ENCODE results near the gene DPEP1.
"Not testable (repeated sequence)": the region's sequence is repeated elsewhere in the genome, so short reads cannot be mapped to it uniquely, and the experiment has no call there.

Gene DPEP1

DNA sequence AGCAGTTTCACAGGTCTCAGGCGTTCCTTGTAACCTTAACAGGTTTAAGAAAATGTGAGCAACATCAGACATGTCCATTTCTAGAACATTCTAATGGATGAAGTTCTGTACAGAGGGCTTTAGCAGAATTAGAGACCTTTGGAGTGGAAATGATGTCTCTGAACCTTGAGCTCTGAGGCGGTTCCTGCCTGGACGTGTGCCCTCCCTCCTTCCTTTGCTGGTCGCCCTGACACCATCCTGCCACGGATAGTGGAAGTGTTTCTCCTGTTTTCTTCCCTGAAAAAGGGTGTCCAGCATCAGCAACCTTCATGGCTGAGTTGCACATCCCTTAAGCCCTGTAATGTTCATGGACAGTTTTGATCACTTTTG is 55.3 kb downstream of the DPEP1 start:
- H3K27ac ChIP-seq, result no peak overlapping the region
- H3K27me3 ChIP-seq (ENCODE audit: control insufficient read depth, insufficient read depth, low read length), result no peaks in the 10 kb centered on the region
- TF ChIP-seq, protein P1, sequence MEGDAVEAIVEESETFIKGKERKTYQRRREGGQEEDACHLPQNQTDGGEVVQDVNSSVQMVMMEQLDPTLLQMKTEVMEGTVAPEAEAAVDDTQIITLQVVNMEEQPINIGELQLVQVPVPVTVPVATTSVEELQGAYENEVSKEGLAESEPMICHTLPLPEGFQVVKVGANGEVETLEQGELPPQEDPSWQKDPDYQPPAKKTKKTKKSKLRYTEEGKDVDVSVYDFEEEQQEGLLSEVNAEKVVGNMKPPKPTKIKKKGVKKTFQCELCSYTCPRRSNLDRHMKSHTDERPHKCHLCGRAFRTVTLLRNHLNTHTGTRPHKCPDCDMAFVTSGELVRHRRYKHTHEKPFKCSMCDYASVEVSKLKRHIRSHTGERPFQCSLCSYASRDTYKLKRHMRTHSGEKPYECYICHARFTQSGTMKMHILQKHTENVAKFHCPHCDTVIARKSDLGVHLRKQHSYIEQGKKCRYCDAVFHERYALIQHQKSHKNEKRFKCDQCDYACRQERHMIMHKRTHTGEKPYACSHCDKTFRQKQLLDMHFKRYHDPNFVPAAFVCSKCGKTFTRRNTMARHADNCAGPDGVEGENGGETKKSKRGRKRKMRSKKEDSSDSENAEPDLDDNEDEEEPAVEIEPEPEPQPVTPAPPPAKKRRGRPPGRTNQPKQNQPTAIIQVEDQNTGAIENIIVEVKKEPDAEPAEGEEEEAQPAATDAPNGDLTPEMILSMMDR (IDR thresholded peaks at IDR 0.05), result no peak
- no peak overlapping the region for H3K4me3 ChIP-seq (ENCODE audit: low read depth, low read length)
- no peaks in the 10 kb centered on the region for H3K36me3 ChIP-seq (ENCODE audit: control insufficient read depth, insufficient read depth, low read length)
- H3K4me2 ChIP-seq (ENCODE audit: low read length), result no peak overlapping the region
- H3K79me2 ChIP-seq, result no peaks in the 10 kb centered on the region
- H3K4me1 ChIP-seq, result no peaks in the 10 kb centered on the region
- H2AFZ ChIP-seq, result no peak overlapping the region
- H3K9ac ChIP-seq, result no peak overlapping the region
- no peaks in the 10 kb centered on the region for H3K9me3 ChIP-seq (ENCODE audit: control insufficient read depth, low read length)

- H3K9ac ChIP-seq, result no peak overlapping the region
- H3K4me2 ChIP-seq (ENCODE audit: low read length), result no peak overlapping the region
- no peaks in the 10 kb centered on the region for H3K9me3 ChIP-seq (ENCODE audit: control insufficient read depth, low read length)
- no peak overlapping the region for H3K27ac ChIP-seq
- no peaks in the 10 kb centered on the region for H3K36me3 ChIP-seq (ENCODE audit: control insufficient read depth, insufficient read depth, low read length)
- H3K79me2 ChIP-seq, result no peaks in the 10 kb centered on the region
- H3K4me3 ChIP-seq (ENCODE audit: low read depth, low read length), result no peak overlapping the region
- TF ChIP-seq, protein P1 (IDR thresholded peaks at IDR 0.05), result no peak
- no peaks in the 10 kb centered on the region for H3K27me3 ChIP-seq (ENCODE audit: control insufficient read depth, insufficient read depth, low read length)
- no peaks in the 10 kb centered on the region for H3K4me1 ChIP-seq
- H2AFZ ChIP-seq, result no peak overlapping the region
These were observed 56.3 kb downstream of the DPEP1 start for GRCh38 chr16:89669755-89670154.

DNA sequence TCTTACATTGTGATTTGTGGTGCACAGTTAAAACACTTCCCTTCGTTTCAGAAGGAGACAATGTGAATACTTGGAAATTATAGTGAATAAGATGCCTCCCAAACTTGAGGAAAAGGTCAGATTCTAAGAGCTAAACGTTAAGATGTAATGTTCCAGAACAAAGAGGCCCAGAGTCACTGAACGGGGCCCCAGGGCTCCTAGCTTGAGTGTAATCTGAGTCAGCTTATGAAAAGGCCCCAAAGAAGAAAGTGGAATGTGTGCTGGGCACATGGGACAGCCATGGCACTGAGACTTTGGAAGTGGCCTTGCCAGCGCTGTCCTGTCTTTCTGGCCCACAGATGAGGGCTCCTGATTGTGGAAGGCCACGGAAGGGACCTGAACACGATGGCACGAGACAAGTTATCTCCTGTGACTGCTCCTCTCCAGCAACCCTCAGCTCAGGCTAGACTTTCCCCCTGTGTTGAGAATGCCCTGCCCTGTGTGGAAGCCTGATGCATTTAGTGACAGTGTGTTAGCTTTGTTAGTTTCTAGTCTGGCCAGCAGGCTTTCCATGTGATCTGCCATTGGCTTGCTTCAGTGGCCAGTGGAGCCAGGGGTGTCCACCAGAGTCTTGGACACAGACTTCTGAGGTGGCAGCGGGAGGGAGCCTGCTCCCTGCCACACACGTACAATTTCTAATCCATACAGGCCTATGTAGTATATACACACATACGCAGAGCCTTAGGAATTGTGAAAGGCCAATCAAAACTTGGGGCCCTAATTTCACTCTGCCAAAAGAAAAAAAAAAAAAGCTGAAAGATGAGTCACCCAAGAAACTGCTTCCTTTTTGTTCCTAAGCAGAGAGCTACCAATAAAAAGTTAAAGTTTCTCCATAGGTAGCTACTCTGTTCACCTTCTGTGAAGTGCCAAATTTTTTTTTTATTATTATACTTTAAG is 57.3 kb downstream of the DPEP1 start:
- no peaks in the 10 kb centered on the region for H3K36me3 ChIP-seq (ENCODE audit: control insufficient read depth, insufficient read depth, low read length)
- no peaks in the 10 kb centered on the region for H3K27me3 ChIP-seq (ENCODE audit: control insufficient read depth, insufficient read depth, low read length)
- no peak overlapping the region for H3K27ac ChIP-seq
- no peak overlapping the region for H3K4me2 ChIP-seq (ENCODE audit: low read length)
- H3K9me3 ChIP-seq (ENCODE audit: control insufficient read depth, low read length), result no peaks in the 10 kb centered on the region
- H3K4me3 ChIP-seq (ENCODE audit: low read depth, low read length), result no peak overlapping the region
- H3K4me1 ChIP-seq, result no peaks in the 10 kb centered on the region
- no peak overlapping the region for H3K9ac ChIP-seq
- H3K79me2 ChIP-seq, result no peaks in the 10 kb centered on the region
- TF ChIP-seq, protein P1 (IDR thresholded peaks at IDR 0.05), result no peak
- H2AFZ ChIP-seq, result no peak overlapping the region

DNA sequence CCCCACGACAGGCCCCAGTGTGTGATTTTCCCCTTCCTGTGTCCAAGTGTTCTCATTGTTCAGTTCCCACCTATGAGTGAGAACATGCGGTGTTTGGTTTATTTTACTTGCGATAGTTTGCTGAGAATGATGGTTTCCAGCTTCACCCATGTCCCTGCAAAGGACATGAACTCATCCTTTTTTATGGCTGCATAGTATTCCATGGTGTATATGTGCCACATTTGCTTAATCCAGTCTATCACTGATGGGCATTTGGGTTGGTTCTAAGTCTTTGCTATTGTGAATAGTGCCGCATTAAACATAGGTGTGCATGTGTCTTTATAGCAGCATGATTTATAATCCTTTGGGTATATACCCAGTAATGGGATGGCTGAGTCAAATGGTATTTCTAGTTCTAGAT is 58.1 kb downstream of the DPEP1 start:
- not testable (repeated sequence) for H3K4me3 ChIP-seq (ENCODE audit: low read depth, low read length); H3K27me3 ChIP-seq (ENCODE audit: control insufficient read depth, insufficient read depth, low read length)

GRCh38 chr16:89672177-89672941 is 58.9 kb downstream of the DPEP1 start:
- Histone ChIP-seq H2AFZ (no peak overlapping the region), H3K9ac (no peak overlapping the region), H3K4me2 (ENCODE audit: low read length) (no peak overlapping the region), H3K79me2 (no peaks in the 10 kb centered on the region), H3K9me3 (ENCODE audit: control insufficient read depth, low read length) (no peaks in the 10 kb centered on the region), H3K4me3 (ENCODE audit: low read depth, low read length) (no peak overlapping the region), H3K36me3 (ENCODE audit: control insufficient read depth, insufficient read depth, low read length) (no peaks in the 10 kb centered on the region), H3K27me3 (ENCODE audit: control insufficient read depth, insufficient read depth, low read length) (no peaks in the 10 kb centered on the region), H3K27ac (no peak overlapping the region), H3K4me1 (no peaks in the 10 kb centered on the region)
- TF ChIP-seq, protein P1 (IDR thresholded peaks at IDR 0.05), result no peak

More for the DNA sequence above, 58.1 kb downstream of the DPEP1 start:
- not testable (repeated sequence) for H3K9me3 ChIP-seq (ENCODE audit: control insufficient read depth, low read length); H3K4me2 ChIP-seq (ENCODE audit: low read length); H2AFZ ChIP-seq; H3K9ac ChIP-seq; H3K27ac ChIP-seq; H3K4me1 ChIP-seq; H3K36me3 ChIP-seq (ENCODE audit: control insufficient read depth, insufficient read depth, low read length); H3K79me2 ChIP-seq

Measured in parathyroid adenoma (tissue), 2 donors.